Measurements from ENCODE around the gene PCDHGA6. TPM values are rescaled to one million over a fixed set of nuclear protein-coding genes. Genes with fewer than 3 reads are reported as not detected.

Gene PCDHGA6
- total and polyA plus RNA-seq, 12 donors = 1.2 to 10.6 (median 8.1) TPM

- Histone ChIP-seq H3K4me1 (peaks cover 0 to 37% (median 5%) of the 10 kb centered on the region in 9 donors), H3K9me3 (peaks cover 0 to 100% (median 63%) of the 10 kb centered on the region in 11 donors), H3K36me3 (peaks cover 0 to 42% (median 0%) of the 10 kb centered on the region in 9 donors), H3K27me3 (peaks cover 0 to 100% (median 0%) of the 10 kb centered on the region in 7 donors), H3K4me3 (peak within 1 kb of the TSS; percentile 20 to 55 (median 51)), H3K27ac (peak within 1 kb of the TSS in 9 of 10 donors; percentile 30 to 78 (median 56))
- TF ChIP-seq, protein P1, sequence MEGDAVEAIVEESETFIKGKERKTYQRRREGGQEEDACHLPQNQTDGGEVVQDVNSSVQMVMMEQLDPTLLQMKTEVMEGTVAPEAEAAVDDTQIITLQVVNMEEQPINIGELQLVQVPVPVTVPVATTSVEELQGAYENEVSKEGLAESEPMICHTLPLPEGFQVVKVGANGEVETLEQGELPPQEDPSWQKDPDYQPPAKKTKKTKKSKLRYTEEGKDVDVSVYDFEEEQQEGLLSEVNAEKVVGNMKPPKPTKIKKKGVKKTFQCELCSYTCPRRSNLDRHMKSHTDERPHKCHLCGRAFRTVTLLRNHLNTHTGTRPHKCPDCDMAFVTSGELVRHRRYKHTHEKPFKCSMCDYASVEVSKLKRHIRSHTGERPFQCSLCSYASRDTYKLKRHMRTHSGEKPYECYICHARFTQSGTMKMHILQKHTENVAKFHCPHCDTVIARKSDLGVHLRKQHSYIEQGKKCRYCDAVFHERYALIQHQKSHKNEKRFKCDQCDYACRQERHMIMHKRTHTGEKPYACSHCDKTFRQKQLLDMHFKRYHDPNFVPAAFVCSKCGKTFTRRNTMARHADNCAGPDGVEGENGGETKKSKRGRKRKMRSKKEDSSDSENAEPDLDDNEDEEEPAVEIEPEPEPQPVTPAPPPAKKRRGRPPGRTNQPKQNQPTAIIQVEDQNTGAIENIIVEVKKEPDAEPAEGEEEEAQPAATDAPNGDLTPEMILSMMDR (IDR thresholded peaks at IDR 0.05) = peak; percentile 62 to 83 (median 76)
- intact Hi-C loops (cut with DNase I) = loop anchor here in 9 of 10 donors (1.0 to 10.0 kb wide), 9 partner anchors 105 to 203 kb away; partner anchors contain the start of gene PCDHB13 (in 1 of the 9)
- DNase-seq (peak; percentile 66 to 79), ATAC-seq (peak; percentile 90 to 94 (median 94))
- 12 to 13% methylated on average over 40 to 46 of the region's 47 CpGs for WGBS, 2 donors
These were observed 43.9 kb downstream of the PCDHGA6 start, which contains the start of gene PCDHGB7 for GRCh38 chr5:141417494-141418172. TSS of gene PCDHGB7 (plus strand) at chr5:141417677. CDS start at chr5:141417860, 183 bp downstream.

GRCh38 chr5:141419074-141419880 lies 45.6 kb downstream of the PCDHGA6 start:
- Histone ChIP-seq H3K4me3 (no peak overlapping the region), H3K36me3 (peaks cover 0 to 34% (median 0%) of the 10 kb centered on the region in 9 donors), H3K27ac (no peak overlapping the region), H3K4me1 (peaks cover 0 to 25% (median 6%) of the 10 kb centered on the region in 9 donors), H3K9me3 (peaks cover 0 to 100% (median 67%) of the 10 kb centered on the region in 11 donors), H3K27me3 (peaks cover 0 to 100% (median 0%) of the 10 kb centered on the region in 7 donors)
- ATAC-seq (peak in 1 of 8 donors; percentile 29), DNase-seq (no peak)
- WGBS, 2 donors = 38 to 45% methylated on average over 74 of the region's 74 CpGs
- TF ChIP-seq, protein P1 (IDR thresholded peaks at IDR 0.05) = no peak
- intact Hi-C loops (cut with DNase I) = loop anchor here in 8 of 10 donors (5.0 to 10.0 kb wide), 7 partner anchors 103 to 204 kb away; partner anchors contain the start of gene PCDHB13 (in 1 of the 8)

DNA sequence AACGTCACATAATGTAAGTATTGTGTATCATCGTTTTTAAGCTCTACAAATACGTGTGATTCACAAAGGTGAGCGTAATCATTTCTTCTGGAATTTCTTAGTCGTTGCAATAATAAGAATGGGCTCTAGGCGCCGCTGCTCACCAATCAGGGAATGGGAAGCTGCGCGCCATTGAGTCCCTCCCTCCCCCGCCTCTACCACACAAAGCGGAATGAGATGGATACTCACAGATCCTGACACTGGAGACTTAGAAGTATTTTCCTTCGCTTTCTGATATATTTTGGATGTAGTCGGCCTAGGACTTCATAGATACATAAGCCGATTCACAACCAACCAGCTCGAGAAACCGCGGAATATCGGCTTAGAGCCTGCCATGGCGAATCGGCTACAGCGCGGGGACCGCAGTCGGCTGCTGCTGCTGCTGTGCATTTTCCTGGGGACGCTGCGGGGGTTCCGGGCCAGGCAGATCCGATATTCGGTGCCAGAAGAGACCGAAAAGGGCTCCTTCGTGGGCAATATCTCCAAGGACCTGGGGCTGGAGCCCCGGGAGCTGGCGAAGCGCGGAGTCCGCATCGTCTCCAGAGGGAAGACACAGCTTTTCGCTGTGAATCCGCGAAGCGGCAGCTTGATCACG lies 47.3 kb downstream of the PCDHGA6 start, which contains the start of gene PCDHGA11:
Gene PCDHGA11 (plus strand): TSS at position 197 of the 634 bp plus-strand sequence. CDS start 177 bp downstream, at position 374.
- intact Hi-C loops (cut with DNase I) = loop anchor here in 4 of 10 donors (2.0 to 10.0 kb wide), 4 partner anchors 54 to 104 kb away; partner anchors contain the start of gene PCDHGA3 (in 1 of the 4)
- peaks cover 0 to 99% (median 0%) of the 10 kb centered on the region in 7 donors for H3K27me3 ChIP-seq
- ATAC-seq = peak in 4 of 8 donors; percentile 34 to 60 (median 42)
- peak within 1 kb of the TSS in 9 of 10 donors; percentile 6 to 42 (median 34) for H3K4me3 ChIP-seq
- H3K9me3 ChIP-seq = peaks cover 0 to 100% (median 66%) of the 10 kb centered on the region in 11 donors
- no peak for DNase-seq
- peaks cover 0 to 47% (median 0%) of the 10 kb centered on the region in 9 donors for H3K36me3 ChIP-seq
- TF ChIP-seq, protein P1 (IDR thresholded peaks at IDR 0.05) = peak; percentile 23 to 60 (median 49)
- peaks cover 0 to 25% (median 6%) of the 10 kb centered on the region in 9 donors for H3K4me1 ChIP-seq
- H3K27ac ChIP-seq = no peak within 1 kb of the TSS
- WGBS, 2 donors = 27 to 30% methylated on average over 42 of the region's 42 CpGs
